CD4-positive, alpha-beta T cell treated with Interferon alpha-2 for 1 hour (primary cell): Measurements from ENCODE around the gene UPK3BL1.
"Not testable (repeated sequence)": the region's sequence is repeated elsewhere in the genome, so short reads cannot be mapped to it uniquely, and the experiment has no call there.

ENCODE experiments used
- DNase-seq, 2 donors: peaks; one replicate each; pipeline ENCODE4 v3.0.0-alpha.2; 2020 to 2022

UPK3BL1 gene

DNA sequence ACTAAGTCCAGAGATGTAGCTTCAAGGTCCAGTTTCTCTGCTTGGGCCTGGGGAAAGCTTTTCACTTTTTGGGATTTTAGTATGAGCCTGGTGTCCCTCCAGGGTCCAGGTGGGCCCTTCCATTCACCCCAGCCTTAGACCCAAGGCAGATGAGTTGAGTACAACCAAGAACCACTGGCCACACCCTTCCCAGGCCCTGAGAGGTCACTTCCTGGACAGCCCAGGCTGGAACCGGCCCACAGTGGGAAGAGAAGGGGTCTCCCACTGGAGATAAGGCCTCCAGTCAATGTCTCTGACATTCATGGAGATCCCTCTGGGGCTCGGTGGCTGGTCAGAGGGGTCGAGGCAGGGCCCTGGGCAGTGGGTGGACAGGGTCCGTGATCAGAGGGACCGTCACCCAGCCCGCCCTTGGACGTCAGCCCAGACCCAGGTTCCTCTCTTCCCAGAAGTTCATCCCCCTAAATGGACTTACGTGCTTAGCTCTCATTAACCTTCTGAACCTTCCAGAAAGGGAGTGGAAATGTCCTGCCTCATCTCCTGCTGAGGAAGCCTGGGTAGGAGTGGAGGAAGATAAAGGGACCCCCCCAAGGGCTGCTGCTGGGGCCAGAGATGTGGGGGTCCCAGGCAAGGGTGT lies 15.2 kb downstream of the UPK3BL1 start:
- DNase-seq, result not testable (repeated sequence)

DNA sequence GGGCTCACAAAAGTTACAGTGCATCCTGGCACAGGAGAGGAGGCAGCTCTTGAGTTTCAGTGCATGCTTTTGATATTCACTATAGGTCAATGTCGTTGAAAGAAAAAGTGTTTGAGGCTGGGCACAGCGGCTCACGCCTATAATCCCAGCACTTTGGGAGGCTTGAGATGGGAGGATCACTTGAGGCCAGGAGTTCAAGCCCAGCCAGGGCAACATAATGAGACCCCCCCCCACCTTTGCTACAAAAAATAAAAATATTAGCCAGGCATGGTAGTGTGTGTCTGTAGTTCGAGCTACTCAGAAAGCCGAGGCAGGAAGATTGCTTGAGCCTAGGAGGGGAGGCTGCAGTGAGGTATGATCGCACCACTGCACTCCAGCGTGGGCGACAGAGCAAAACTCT lies 24.5 kb downstream of the UPK3BL1 start:
- DNase-seq, result not testable (repeated sequence)

DNA sequence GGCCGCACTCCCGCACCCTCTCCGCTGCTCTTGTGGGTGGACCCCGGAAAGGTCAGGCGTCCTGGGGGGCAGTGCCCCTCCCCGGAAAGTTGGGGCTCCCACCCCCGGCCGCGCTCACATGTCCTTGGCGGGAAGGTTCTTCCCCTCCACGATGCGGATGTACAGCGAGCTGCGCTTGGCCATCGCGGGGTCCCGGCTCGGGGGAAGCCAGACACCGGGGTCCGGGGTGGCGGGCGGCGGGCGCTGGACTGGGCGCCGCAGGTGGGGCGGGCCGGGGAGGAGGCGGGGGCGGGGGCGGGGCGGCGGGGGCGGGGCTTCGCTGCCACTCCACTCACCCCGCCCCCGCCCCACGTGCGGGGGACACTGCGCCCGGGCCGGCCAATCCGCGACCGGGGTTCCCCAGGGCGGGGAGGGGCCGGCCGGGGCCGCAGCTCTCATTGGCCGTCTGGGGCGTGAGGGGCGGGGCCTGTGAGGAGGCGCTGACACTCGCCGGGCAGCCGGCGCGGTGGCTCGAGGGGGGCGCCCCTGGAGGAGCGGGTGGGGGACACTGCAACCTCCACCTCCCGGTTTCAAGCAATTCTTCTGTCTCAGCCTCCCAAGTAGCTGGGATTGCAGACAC lies 26.0 kb downstream of the UPK3BL1 start, which contains the start of gene RASA4:
Gene RASA4 (minus strand): TSS at position 250 of the 619 bp plus-strand sequence. CDS start 67 bp downstream, at position 183.
- DNase-seq, result peak in 1 of 2 donors; percentile 59

DNA sequence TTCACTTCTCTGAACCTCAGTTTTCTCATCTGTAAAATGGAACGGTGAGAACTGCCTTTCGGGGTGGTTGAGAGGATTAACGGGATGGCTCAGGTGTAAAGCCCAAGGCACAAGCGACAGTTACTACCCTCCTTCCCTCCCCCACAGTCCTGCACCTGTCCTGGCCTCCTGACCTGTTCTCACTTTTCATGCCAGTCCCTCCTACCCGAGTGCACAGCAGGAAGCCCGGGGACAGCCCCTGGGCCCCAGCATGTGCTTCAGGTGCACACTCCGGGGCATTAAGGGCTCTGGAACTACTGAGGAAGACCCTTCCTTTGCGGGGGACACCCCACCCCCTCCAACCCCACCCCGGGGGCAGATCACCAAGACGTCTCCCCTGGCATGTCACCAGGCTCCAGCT lies 26.7 kb downstream of the UPK3BL1 start:
- not testable (repeated sequence) for DNase-seq

DNA sequence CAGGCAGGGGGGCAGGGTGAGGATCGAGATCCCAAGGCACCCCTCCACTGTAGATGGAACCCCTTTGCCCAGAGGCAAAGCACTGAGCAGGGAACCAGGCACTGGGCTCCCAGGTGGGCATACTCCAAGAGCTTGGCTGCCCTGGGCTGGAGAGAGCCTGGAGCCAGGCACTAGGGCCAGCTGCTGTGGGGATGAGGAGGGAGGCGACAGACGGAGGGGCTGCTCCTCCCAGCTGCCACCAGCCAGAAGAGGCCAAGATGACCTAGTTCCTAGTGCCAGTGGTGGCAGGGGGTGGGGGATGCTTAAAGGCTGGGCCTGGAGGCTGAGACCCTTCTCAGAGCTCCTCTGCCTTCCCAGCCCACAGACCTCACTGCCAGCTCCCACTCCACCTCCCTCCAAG lies 27.7 kb downstream of the UPK3BL1 start:
- not testable (repeated sequence) for DNase-seq

DNA sequence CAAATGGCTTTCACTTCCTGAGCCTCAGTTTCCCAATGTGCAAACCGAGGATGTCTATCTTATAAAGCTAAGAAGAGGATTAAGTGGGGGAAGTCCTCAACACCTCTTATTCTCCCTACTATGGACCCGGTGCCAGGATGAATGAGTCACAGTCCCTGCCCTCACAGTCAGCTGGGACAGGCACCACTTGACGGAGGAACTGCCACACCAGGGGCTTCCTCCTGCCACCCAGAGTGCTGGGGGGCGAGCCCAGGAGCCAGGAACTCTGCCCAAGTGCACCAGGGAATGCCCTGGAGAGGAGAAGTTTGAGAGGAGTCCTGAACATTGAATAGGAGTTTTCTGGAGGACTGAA lies 28.3 kb downstream of the UPK3BL1 start:
- DNase-seq, result not testable (repeated sequence)

DNA sequence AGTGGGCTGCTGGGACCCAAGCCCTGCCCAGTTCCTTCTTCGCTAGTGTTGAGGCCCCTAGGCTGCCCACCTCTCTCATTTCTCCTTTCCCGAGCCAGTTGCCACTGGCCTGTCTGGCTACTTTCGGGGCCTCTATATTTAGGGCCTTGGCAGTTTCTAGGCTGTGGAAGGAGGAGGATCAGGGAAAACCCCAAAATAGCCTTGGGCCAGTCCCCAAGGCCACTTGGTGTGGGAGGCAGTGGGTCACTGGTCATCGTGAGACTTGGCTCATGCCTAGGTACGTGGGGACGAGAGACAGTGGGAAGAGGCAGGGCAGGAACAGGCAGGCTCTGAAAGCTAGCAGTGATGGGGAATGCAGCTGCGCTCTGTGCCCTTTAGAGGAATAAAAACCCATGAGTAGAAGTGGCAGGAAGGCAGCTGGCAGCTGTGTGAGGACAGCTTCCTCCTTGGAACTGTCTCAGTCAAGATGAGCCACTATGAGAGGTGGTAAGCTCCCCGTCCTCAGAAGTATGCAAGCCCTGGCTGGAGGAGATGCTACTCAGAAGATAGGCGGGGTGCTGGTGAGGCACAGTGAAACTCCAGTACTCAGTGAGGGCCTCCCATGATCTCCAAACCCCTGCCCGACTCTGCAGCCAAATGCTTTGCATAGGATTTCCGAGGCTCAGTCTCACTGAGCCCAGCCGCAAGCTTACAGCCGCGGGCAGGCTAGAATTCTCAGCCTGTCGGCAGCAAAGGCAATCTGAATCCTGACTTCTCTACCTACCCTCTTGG lies 28.8 kb downstream of the UPK3BL1 start:
- DNase-seq, result not testable (repeated sequence)

DNA sequence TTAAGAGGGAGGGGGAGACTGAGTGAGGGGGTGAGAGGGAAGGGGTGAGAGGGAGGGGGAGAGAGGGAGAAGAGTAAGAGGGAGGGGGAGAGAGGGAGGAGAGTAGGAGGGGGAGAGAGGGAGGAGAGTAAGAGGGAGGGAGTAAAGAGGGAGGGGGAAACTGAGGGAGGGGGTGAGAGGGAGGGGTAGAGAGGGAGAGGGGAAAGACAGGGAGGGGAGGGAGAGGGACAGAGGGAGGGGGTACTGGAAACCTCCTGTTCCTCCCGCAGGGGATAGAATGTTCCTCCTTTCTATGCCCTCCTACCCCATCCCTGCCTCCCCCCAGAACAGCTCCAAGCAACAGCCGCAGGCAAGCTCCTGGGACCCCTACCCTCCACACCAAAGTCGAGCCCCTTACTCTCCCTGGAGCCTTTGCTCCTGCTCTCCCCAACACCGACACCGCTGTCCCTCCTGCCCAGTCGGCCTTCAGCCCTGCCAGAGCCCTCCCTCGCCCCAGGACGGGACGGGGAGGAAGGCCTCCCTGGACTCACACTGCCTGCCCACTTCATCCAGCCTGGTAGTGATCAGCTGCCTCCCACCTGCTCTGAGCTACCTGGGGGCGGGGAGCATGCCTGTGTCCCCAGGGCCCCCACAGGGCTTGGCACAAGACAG lies 30.8 kb downstream of the UPK3BL1 start:
- not testable (repeated sequence) for DNase-seq

DNA sequence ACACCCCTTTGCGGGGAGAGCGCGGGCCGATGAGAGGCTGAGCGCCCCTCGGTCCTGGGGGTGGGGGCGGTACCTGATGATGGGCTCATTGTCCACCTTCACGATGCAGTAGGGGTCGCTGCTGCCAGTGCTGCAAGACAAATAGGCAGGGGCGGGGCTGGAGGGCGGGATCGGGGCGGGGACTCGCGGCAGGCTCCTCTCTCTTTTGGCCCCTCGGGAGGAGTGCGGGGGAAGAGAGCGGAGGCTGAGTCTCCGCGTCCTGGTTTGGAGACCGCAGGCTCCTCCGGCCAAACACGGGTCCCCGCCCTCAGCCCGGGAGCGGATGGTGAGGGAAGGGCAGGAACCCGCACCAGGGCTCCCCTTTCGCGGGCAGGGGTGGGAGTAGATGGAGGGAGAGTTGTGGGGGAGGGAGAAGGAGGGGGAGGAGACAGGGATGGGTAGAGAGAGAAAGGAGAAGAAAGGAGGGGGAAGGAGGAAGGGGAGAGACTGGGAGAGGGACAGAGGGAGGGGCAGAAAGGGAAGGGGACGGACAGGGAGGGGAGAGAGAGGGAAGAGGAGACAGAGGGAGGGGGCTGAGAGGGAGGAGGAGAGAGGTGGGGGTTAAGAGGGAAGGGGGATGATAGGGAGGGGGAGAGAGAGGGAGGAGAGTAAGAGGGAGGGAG lies 31.4 kb downstream of the UPK3BL1 start:
- not testable (repeated sequence) for DNase-seq

DNA sequence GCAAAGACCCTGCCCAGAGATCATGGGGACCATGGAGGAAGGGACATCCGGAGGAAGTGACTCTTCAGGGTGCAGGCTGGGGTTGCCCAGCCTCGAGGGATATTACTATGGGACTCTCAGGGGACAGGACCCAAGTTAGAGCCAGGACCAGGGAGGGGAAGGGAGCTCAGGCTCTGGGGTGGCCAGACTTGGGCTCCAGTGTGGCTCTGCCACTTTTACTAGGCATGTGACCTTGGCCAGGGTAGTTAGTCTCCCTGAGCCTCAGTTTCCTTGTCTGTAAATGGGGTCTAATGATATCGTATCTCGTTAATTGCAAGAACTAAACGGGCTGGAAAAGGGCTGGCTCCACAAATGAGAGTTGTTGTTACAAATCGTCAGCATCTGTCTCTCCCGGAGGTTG lies 32.1 kb downstream of the UPK3BL1 start:
- DNase-seq, result not testable (repeated sequence)

DNA sequence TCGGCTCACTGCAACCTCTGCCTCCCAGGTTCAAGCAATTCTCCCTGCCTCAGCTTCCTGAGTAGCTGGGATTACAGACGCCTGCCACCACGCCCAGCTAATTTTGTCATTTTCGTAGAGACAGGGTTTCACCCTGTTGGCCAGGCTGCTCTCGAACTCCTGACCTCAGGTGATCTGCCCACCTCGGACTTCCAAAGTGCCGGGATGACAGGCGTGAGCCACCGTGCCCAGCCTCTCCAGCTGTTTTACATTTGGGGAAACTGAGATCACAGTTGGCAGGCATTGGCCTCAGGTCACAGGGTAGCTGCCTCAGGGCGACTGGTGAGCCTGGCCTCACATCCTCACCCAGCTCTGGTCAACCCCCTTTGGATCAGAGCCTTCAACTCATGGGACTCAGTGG lies 32.9 kb downstream of the UPK3BL1 start:
- DNase-seq, result not testable (repeated sequence)

DNA sequence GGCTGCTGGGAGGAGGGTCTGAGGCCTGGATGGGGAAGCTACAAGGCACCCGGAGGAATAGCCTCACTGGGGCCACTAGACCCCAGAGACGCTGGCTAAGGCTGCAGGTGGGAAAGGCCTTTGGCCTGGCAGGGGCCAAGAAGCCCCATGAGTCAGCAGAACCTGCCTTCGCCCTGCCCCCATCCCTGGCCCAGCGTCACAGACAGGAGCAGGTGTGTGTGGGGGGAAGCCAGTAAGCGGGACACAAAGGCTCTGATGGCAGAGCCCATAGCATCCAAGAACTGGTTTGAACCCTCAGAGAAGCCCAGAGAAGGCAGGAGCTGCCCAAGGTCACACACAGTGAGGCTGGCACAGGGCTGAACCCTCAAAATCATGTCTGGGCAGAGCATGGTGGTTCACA lies 35.7 kb downstream of the UPK3BL1 start:
- not testable (repeated sequence) for DNase-seq

DNA sequence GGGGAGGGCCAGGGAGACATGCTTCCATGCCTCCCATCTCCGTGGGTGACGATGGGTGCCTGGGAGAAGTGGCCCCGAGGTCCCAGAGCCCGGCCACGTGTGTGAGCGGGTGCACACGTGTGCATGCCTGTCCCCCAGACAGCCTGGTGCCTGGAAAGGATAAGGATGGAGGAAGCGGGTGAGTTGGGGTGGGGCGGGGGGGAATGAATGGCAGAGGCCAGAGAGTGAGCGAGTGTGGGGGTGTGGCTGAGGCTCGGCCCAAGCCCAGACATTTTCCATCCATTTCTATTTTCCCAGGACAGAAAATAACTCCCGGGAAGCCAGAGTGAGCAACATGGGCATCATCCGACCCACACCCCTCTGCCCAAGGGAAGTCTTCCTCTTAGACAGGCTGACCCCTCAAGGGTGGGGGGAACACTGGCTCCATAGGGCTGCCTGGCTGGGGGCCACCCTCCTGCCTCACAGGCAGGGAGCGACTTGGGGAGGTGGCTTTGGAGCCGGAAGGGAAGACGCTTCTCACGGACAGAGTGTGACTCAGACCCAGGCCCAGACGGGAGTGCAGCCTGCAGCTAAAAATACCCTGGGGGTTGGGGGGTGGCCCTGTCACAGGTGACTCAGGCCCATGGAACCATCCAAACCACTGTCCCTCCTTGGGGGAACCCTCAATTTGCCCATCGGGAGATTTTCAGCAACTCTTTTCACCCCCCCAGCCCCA lies 38.0 kb downstream of the UPK3BL1 start:
- not testable (repeated sequence) for DNase-seq

DNA sequence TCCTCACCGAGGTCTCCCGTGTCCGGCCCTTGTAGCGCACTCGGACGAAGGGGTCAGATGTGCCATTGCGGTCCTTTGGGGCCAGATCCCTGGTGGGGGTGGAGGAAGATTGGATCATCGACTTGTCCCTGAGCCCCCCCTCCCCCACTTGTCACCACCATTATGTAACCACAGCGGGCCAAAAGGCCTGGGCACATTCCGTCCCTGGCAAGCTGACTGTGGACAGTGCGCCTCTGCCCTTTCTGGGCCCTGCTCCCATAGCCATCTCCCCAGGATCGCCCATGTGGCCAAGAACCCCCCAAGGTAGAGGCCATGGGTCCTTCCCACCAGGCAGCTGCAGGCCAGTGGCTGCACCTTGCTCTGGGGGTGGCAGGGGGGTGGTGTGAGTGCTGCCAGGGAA lies 40.3 kb downstream of the UPK3BL1 start:
- DNase-seq, result not testable (repeated sequence)

DNA sequence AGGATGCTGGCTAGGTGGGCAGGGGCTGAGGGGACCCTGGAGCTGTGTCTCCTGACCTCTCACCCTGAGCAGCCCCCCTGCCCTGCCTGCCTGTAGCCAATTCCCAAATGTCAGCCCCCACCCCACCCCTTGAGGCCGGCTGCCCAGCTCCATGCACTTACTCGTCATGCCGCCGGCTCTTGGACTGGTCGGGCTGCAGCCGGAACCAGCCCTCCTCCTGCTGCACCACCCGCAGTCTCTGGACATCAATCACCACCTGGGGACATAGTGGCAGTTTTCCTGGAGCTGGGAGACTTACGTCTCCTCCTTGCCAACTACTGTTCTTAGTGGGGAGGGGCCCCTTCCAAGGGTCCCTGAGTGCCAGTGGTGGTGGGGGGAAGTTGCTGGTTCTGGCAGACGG lies 42.9 kb downstream of the UPK3BL1 start:
- not testable (repeated sequence) for DNase-seq

DNA sequence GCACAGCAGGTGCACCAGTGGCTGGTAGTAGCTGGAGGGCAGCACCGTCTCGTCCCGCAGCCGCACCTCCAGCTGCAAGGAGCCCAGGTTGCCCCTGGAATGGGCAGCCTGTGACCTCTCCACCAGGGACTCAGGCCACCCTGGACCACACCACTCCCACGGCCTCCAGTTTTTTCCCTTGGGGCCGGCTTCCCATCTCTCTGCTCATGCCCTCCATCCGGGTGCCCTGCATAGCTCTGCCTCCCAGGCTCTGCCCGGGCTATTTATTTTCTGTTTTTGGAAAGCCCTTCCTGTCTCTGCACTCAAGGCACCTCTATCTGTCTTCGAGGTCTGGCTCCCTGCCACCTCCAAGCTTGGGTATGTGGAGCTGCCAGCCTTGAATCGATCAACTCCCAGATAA lies 46.6 kb downstream of the UPK3BL1 start:
- not testable (repeated sequence) for DNase-seq

DNA sequence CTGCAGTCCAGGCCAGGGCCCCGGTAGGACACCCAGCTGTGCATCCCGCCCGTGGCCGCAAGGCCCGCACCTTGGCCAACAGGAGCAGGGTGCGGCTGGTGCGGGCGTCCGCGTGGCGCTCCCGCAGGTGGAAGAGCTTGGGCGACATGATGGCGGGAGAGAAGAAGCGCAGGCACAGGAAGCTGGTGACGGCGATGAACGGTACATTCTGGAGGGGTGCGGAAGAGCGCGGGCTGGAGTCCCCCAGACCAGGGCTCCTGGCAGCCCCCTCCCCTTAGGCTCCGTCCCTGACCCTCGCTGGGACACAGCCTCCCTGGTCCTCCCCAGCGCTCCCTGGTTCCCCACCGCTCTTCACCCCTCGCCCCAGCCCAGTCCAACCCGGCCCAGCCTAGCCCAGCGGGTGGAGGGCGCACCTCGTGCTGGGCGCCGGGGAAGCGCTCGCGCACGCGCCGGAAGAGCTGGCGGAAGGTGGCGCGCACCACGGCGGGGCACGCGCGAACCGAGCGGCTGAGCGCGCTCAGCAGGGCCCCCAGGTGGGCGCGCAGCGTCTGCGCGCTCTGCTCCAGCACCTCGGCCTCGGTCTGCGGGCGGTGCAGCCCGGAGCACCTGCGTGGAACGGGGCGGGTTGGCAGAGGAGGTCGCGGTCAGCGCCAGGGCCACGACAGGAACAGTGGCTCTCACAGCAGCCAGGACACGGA lies 48.8 kb downstream of the UPK3BL1 start:
- DNase-seq, result not testable (repeated sequence)

DNA sequence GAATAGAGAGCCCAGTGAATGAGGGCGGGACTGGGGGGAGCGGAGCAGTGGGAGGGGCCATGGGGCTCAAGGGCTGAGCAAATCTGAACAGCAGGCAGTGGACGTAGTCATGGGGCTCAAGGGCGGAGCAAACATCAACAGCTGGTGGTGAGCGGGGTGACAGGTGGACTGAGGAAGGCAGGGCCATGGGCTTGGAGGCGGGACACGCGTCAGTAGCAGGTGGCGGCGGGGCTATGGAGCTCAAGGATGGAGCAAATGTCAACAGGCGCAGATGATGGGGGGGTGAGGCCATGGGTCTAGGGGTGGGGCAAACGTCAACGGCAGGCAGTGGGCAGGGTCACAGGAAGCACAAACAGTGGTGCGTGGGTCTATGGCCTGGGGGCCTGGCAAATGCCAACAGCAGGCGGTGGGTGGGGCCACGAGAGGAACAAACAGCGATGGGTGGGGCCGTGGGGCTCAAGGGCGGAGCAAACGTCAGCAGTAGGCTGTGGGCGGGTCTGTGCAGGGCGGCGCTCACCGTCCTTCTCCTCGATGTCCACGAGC lies 50.0 kb downstream of the UPK3BL1 start:
- peak; percentile 52 to 77 for DNase-seq

DNA sequence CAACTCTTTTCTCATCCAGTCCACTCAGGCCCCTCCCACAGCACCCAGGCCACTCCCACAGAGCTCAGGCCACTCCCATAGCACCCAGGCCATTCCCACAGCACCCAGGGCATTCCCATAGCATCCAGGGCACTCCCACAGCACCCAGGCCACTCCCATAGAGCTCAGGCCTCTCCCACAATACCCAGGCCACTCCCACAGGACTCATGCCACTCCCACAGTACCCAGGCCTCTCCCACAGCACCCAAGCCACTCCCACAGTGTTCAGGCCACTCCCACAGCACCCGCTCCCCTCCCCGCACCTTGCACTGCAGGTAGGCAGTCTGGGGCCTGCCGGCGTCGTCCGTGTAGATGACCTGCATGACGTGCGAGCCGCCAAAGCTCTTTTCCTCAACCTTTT lies 52.7 kb downstream of the UPK3BL1 start:
- DNase-seq, result not testable (repeated sequence)
